Neural crest cell (in vitro differentiated cells): Measurements from ENCODE around the gene ADORA1. TPM values are rescaled to one million over a fixed set of nuclear protein-coding genes. Genes with fewer than 3 reads are reported as not detected.

Experiments
- DNase-seq: peaks from one replicate; pipeline ENCODE4 v3.0.0; 2021; ENCODE audit warnings: low read depth, mixed read lengths, low spot score
- H3K27ac Mint-ChIP-seq: one replicate; pipeline ENCODE4 v1.8.0; 2021; ENCODE audit warnings: mild to moderate bottlenecking, mixed read lengths; ENCODE audit not compliant: unreplicated experiment
- H3K27me3 Mint-ChIP-seq: 2 replicates; pipeline ENCODE4 v1.8.0; 2021; ENCODE audit warnings: low read depth, mild to moderate bottlenecking, mixed read lengths
- H3K36me3 Mint-ChIP-seq: 2 replicates; pipeline ENCODE4 v1.8.0; 2021; ENCODE audit warnings: low read depth, mild to moderate bottlenecking, mixed read lengths
- H3K4me1 Mint-ChIP-seq: 2 replicates; pipeline ENCODE4 v1.8.0; 2021; ENCODE audit warnings: mixed read lengths
- H3K4me3 Mint-ChIP-seq: one replicate; pipeline ENCODE4 v1.8.0; 2021; ENCODE audit warnings: mild to moderate bottlenecking, mixed read lengths
- H3K9me3 Mint-ChIP-seq: 2 replicates; pipeline ENCODE4 v1.8.0; 2021; ENCODE audit warnings: mixed read lengths
- total RNA-seq: library from RNA; stranded (reverse); gene quantifications from 2 replicates; pipeline ENCODE4 v1.2.1, GENCODE V29; 2021
- TF ChIP-seq, protein P1 (sequence below): fragments of 200-600 bp; sonication (generic); conservative IDR thresholded peaks from 2 replicates; pipeline ENCODE4 v1.5.0; 2021; ENCODE audit warnings: antibody characterized with exemption, mild to moderate bottlenecking

Gene ADORA1
- total RNA-seq, 1 donor from 2014 or later, result 1.9 TPM

GRCh38 chr1:203177036-203177405 is 49.5 kb downstream of the ADORA1 start:
- no peaks in the 10 kb centered on the region for H3K36me3 Mint-ChIP-seq
- TF ChIP-seq, protein P1, sequence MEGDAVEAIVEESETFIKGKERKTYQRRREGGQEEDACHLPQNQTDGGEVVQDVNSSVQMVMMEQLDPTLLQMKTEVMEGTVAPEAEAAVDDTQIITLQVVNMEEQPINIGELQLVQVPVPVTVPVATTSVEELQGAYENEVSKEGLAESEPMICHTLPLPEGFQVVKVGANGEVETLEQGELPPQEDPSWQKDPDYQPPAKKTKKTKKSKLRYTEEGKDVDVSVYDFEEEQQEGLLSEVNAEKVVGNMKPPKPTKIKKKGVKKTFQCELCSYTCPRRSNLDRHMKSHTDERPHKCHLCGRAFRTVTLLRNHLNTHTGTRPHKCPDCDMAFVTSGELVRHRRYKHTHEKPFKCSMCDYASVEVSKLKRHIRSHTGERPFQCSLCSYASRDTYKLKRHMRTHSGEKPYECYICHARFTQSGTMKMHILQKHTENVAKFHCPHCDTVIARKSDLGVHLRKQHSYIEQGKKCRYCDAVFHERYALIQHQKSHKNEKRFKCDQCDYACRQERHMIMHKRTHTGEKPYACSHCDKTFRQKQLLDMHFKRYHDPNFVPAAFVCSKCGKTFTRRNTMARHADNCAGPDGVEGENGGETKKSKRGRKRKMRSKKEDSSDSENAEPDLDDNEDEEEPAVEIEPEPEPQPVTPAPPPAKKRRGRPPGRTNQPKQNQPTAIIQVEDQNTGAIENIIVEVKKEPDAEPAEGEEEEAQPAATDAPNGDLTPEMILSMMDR, result no peak
- no peaks in the 10 kb centered on the region for H3K27me3 Mint-ChIP-seq
- H3K4me1 Mint-ChIP-seq, result peaks cover 27% of the 10 kb centered on the region
- no peaks in the 10 kb centered on the region for H3K9me3 Mint-ChIP-seq
- no peak overlapping the region for H3K27ac Mint-ChIP-seq
- DNase-seq, result no peak
- H3K4me3 Mint-ChIP-seq, result no peak overlapping the region

- peaks cover 27% of the 10 kb centered on the region for H3K4me1 Mint-ChIP-seq
- TF ChIP-seq, protein P1, result no peak
- no peak for DNase-seq
- no peaks in the 10 kb centered on the region for H3K36me3 Mint-ChIP-seq
- H3K27ac Mint-ChIP-seq, result peak overlapping the region; percentile 44
- H3K9me3 Mint-ChIP-seq, result no peaks in the 10 kb centered on the region
- no peaks in the 10 kb centered on the region for H3K27me3 Mint-ChIP-seq
- H3K4me3 Mint-ChIP-seq, result no peak overlapping the region
These were observed 50.0 kb downstream of the ADORA1 start for GRCh38 chr1:203177470-203178039.

DNA sequence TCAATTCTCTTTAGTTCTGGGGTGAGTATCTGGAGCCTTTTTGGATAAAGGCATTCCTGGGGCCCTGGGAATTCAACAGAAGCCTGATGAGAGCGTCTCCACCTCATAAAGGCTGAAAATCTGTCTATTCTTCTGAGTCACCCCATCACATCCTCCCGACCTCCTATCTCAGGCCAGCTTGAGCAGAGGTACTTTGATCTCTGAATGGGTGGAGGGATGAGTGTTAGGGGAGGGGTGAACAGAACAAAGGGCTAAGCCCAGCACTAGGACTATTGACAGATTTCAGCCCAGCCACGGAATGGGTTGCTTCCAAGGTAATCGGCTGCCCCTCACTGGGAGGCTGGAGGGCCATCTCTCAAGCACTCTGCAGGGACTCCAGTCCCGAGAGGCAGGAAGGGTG is 50.6 kb downstream of the ADORA1 start:
- peaks cover 27% of the 10 kb centered on the region for H3K4me1 Mint-ChIP-seq
- DNase-seq, result no peak
- no peaks in the 10 kb centered on the region for H3K36me3 Mint-ChIP-seq
- H3K27me3 Mint-ChIP-seq, result no peaks in the 10 kb centered on the region
- peak overlapping the region; percentile 44 for H3K27ac Mint-ChIP-seq
- H3K9me3 Mint-ChIP-seq, result no peaks in the 10 kb centered on the region
- TF ChIP-seq, protein P1, result no peak
- no peak overlapping the region for H3K4me3 Mint-ChIP-seq

DNA sequence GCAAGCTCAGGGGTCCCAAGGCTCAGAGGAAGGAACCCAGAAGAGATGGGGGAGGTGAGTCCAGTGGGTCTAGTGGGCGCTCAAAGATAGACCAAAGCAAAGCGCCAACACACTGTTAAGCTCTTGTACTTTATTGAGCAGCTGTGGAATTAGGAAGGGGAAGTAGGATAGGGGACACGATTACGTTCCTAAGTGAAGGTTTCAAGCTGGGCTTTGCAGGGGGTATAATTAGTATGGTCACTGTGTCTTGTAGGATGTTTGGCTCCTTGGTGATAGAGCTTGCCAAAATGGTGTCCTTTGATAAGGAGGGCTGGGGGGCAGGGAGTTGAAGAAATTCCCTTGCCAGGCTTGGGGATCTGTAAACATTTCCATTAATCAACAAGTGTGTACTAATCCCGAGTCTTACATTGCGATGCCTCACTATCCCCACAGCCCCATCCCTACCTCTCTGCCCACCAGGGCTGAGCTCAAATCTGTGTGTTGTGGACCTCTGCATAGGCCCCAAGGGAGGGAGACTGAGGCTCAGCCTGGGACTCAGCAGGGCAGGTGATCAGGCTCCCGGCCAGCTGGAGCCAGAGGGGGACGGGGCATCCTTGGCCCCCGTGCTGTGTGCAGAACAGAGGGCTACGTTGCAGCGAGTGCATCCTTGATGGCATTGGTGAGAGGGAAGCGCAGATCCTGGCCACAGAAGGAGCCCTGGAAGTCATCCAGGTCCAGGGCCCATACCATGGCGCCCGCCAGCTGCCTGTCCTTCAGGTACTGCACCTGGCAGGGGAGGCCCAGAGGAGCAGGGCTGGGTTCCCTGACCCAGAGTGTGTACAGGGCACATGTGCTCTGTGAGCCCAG is 51.5 kb downstream of the ADORA1 start:
- H3K4me1 Mint-ChIP-seq, result peaks cover 27% of the 10 kb centered on the region
- TF ChIP-seq, protein P1, result no peak
- no peak for DNase-seq
- no peaks in the 10 kb centered on the region for H3K27me3 Mint-ChIP-seq
- no peaks in the 10 kb centered on the region for H3K36me3 Mint-ChIP-seq
- H3K9me3 Mint-ChIP-seq, result no peaks in the 10 kb centered on the region
- H3K27ac Mint-ChIP-seq, result no peak overlapping the region
- no peak overlapping the region for H3K4me3 Mint-ChIP-seq

- no peaks in the 10 kb centered on the region for H3K36me3 Mint-ChIP-seq
- H3K27me3 Mint-ChIP-seq, result no peaks in the 10 kb centered on the region
- no peak overlapping the region for H3K4me3 Mint-ChIP-seq
- TF ChIP-seq, protein P1, result no peak
- peaks cover 27% of the 10 kb centered on the region for H3K4me1 Mint-ChIP-seq
- no peak for DNase-seq
- no peaks in the 10 kb centered on the region for H3K9me3 Mint-ChIP-seq
- H3K27ac Mint-ChIP-seq, result peak overlapping the region; percentile 78
These were observed 52.1 kb downstream of the ADORA1 start for GRCh38 chr1:203179667-203180005.
